Measurements from ENCODE around the gene SPOCK1. TPM values are rescaled to one million over a fixed set of nuclear protein-coding genes. Genes with fewer than 3 reads are reported as not detected.

SPOCK1 gene
- polyA plus RNA-seq, 1 experiment: 76.0 TPM

- Histone ChIP-seq H3K9me3 (ENCODE audit: control insufficient read depth, insufficient read depth, low read length) (no peaks in the 10 kb centered on the region), H3K4me3 (ENCODE audit: low read depth, low read length) (no peak overlapping the region), H3K27me3 (ENCODE audit: control insufficient read depth, insufficient read depth, low read length) (no peaks in the 10 kb centered on the region), H3K27ac (ENCODE audit: low read depth, low read length) (no peak overlapping the region)
- no peak for DNase-seq (ENCODE audit: low read depth, low spot score)
- TF ChIP-seq, protein P1, sequence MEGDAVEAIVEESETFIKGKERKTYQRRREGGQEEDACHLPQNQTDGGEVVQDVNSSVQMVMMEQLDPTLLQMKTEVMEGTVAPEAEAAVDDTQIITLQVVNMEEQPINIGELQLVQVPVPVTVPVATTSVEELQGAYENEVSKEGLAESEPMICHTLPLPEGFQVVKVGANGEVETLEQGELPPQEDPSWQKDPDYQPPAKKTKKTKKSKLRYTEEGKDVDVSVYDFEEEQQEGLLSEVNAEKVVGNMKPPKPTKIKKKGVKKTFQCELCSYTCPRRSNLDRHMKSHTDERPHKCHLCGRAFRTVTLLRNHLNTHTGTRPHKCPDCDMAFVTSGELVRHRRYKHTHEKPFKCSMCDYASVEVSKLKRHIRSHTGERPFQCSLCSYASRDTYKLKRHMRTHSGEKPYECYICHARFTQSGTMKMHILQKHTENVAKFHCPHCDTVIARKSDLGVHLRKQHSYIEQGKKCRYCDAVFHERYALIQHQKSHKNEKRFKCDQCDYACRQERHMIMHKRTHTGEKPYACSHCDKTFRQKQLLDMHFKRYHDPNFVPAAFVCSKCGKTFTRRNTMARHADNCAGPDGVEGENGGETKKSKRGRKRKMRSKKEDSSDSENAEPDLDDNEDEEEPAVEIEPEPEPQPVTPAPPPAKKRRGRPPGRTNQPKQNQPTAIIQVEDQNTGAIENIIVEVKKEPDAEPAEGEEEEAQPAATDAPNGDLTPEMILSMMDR (IDR thresholded peaks at IDR 0.05; ENCODE audit: low read depth, low read length): no peak
- ChIA-PET CTCF (no interaction called here), POLR2A (no interaction called here)
Observed at GRCh38 chr5:137113161-137113560, 386.0 kb downstream of the SPOCK1 start.

- ChIA-PET POLR2A (no interaction called here), CTCF (no interaction called here)
- Histone ChIP-seq H3K27ac (ENCODE audit: low read depth, low read length) (no peak overlapping the region), H3K4me3 (ENCODE audit: low read depth, low read length) (no peak overlapping the region), H3K27me3 (ENCODE audit: control insufficient read depth, insufficient read depth, low read length) (no peaks in the 10 kb centered on the region), H3K9me3 (ENCODE audit: control insufficient read depth, insufficient read depth, low read length) (no peaks in the 10 kb centered on the region)
- no peak for DNase-seq (ENCODE audit: low read depth, low spot score)
- TF ChIP-seq, protein P1 (IDR thresholded peaks at IDR 0.05; ENCODE audit: low read depth, low read length): no peak
Observed at GRCh38 chr5:137105351-137106035, 393.6 kb downstream of the SPOCK1 start.

- no peak overlapping the region for H3K27ac ChIP-seq (ENCODE audit: low read depth, low read length)
- no peaks in the 10 kb centered on the region for H3K27me3 ChIP-seq (ENCODE audit: control insufficient read depth, insufficient read depth, low read length)
- H3K4me3 ChIP-seq (ENCODE audit: low read depth, low read length): no peak overlapping the region
- TF ChIP-seq, protein P1 (IDR thresholded peaks at IDR 0.05; ENCODE audit: low read depth, low read length): no peak
- DNase-seq (ENCODE audit: low read depth, low spot score): no peak
- ChIA-PET POLR2A (no interaction called here), CTCF (no interaction called here)
- H3K9me3 ChIP-seq (ENCODE audit: control insufficient read depth, insufficient read depth, low read length): no peaks in the 10 kb centered on the region
Observed at GRCh38 chr5:137101544-137101943, 397.6 kb downstream of the SPOCK1 start.

DNA sequence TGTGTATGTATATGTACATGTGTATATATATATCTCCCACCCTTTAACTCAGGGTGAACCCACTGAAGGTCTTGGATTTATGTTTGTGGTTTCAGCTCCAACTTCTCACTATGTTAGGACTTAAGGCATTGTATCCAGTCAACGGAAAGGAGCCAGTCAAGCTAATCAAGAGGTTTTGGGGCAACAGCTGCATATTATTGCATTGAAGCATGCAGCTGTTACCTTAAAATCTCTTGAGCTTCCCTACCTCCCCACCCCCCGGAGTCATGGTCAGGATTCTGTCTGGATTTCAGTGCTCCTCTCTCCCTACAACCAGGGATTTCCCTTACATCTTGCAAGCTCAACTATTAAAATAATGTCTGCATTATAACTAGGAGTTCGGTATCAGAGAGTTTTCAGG, 399.5 kb downstream of the SPOCK1 start:
- DNase-seq (ENCODE audit: low read depth, low spot score): no peak
- ChIA-PET CTCF (no interaction called here), POLR2A (no interaction called here)
- H3K27me3 ChIP-seq (ENCODE audit: control insufficient read depth, insufficient read depth, low read length): no peaks in the 10 kb centered on the region
- no peak overlapping the region for H3K27ac ChIP-seq (ENCODE audit: low read depth, low read length)
- TF ChIP-seq, protein P1 (IDR thresholded peaks at IDR 0.05; ENCODE audit: low read depth, low read length): no peak
- no peak overlapping the region for H3K4me3 ChIP-seq (ENCODE audit: low read depth, low read length)
- no peaks in the 10 kb centered on the region for H3K9me3 ChIP-seq (ENCODE audit: control insufficient read depth, insufficient read depth, low read length)

DNA sequence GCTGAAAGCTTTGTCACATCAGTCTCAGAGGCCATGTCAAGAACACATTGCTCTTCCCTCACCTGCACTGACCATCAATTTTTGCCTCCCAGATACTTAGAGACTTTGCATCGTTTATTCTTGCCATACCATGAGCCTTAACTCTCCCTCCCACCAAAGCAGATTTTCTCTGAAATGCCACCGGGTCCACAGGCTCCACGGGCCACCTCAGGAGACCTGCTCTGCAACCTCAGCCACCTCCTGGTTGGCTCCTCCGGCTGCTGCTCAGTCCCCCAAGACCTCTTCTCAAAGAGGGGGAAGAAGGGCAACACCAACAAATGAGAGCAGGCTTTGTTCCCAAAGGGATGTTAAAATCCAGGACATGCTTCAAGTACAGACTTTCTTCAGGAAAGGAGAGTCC, 400.5 kb downstream of the SPOCK1 start:
- ChIA-PET POLR2A (no interaction called here), CTCF (no interaction called here)
- TF ChIP-seq, protein P1 (IDR thresholded peaks at IDR 0.05; ENCODE audit: low read depth, low read length): no peak
- no peak for DNase-seq (ENCODE audit: low read depth, low spot score)
- Histone ChIP-seq H3K4me3 (ENCODE audit: low read depth, low read length) (no peak overlapping the region), H3K9me3 (ENCODE audit: control insufficient read depth, insufficient read depth, low read length) (no peaks in the 10 kb centered on the region), H3K27ac (ENCODE audit: low read depth, low read length) (no peak overlapping the region), H3K27me3 (ENCODE audit: control insufficient read depth, insufficient read depth, low read length) (no peaks in the 10 kb centered on the region)

Data from AG04450 (cell line).